K562 (cell line): ENCODE data around the gene SLCO2B1. TPM values are rescaled to one million over a fixed set of nuclear protein-coding genes. Genes with fewer than 3 reads are reported as not detected.

Source experiments
- CEBPB ChIP-seq: fragments of 450-650 bp; IDR thresholded peaks from 2 replicates; pipeline ENCODE4 v1.6.1; 2016; ENCODE audit warnings: missing genetic modification characterization, missing compliant biosample characterization
- DMBX1 ChIP-seq: fragments of 250-450 bp; sonication (Bioruptor Pico); IDR thresholded peaks from 2 replicates; pipeline ENCODE4 v1.8.0; 2022; ENCODE audit warnings: inconsistent platforms, mild to moderate bottlenecking, moderate library complexity, borderline replicate concordance
- ELF1 ChIP-seq: fragments of 200-800 bp; sonication (Bioruptor generic); IDR thresholded peaks from 2 replicates; pipeline ENCODE4 v1.6.1; 2016; ENCODE audit warnings: missing genetic modification characterization, missing compliant biosample characterization
- ESRRA ChIP-seq: fragments of 450-650 bp; IDR thresholded peaks from 2 replicates; pipeline ENCODE4 v1.6.1; 2014; ENCODE audit warnings: low read depth, mild to moderate bottlenecking, moderate library complexity, borderline replicate concordance
- FOXP1 ChIP-seq: sonication (generic); formaldehyde crosslinking; IDR thresholded peaks from 2 replicates; pipeline ENCODE4 v1.8.0; 2022; ENCODE audit warnings: mild to moderate bottlenecking, missing genetic modification reagents
- GATAD2A ChIP-seq: fragments of 450-650 bp; IDR thresholded peaks from 2 replicates; pipeline ENCODE4 v1.6.1; 2017
- HSF4 ChIP-seq: fragments of 250-450 bp; sonication (Bioruptor Pico); IDR thresholded peaks from 2 replicates; pipeline ENCODE4 v2.1.2; 2022; ENCODE audit warnings: mild to moderate bottlenecking, moderate library complexity, borderline replicate concordance
- ILF3 ChIP-seq: fragments of 450-650 bp; IDR thresholded peaks from 2 replicates; pipeline ENCODE4 v1.6.1; 2018; ENCODE audit warnings: antibody characterized with exemption, mild to moderate bottlenecking, moderate library complexity, borderline replicate concordance
- MTA3 ChIP-seq: fragments of 450-650 bp; formaldehyde crosslinking; IDR thresholded peaks from 2 replicates; pipeline ENCODE4 v1.6.1; 2017; ENCODE audit warnings: mild to moderate bottlenecking, borderline replicate concordance
- NCOA1 ChIP-seq: fragments of 450-650 bp; IDR thresholded peaks from 2 replicates; pipeline ENCODE4 v1.6.1; 2016; ENCODE audit warnings: low read depth
- POLR2A ChIP-seq: fragments of 450-650 bp; conservative IDR thresholded peaks from 2 replicates; pipeline ENCODE4 v1.6.1; 2016
- PRPF4 ChIP-seq: fragments of 200-400 bp; formaldehyde crosslinking; IDR thresholded peaks from one replicate; pipeline ENCODE4 v1.6.1; 2017; ENCODE audit warnings: low read length, low read depth, mild to moderate bottlenecking; ENCODE audit not compliant: insufficient read depth, poor library complexity, severe bottlenecking
- SNRNP70 ChIP-seq: fragments of 200-400 bp; formaldehyde crosslinking; optimal IDR thresholded peaks from 2 replicates; pipeline ENCODE3; 2017; ENCODE audit warnings: low read depth, low read length
- ZBTB8A ChIP-seq: fragments of 450-650 bp; IDR thresholded peaks from 2 replicates; pipeline ENCODE4 v1.6.1; 2018; ENCODE audit warnings: mild to moderate bottlenecking, moderate library complexity; ENCODE audit not compliant: partially characterized antibody
- polyA plus RNA-seq, 8 experiments: library from polyadenylated mRNA; depleted of rRNA in 4 of 8; stranded (reverse) in 5 of 8; unstranded in 3 of 8; fragments of >200 nt; fragmentation: Nextera tagmentation in 2 of 8; fragmentation: Illumina TruSeq in 1 of 8; extraction: Ambion mirVana in 2 of 8; extraction: Trizol in 1 of 8; gene quantifications; 2 replicates each; pipeline versions ENCODE4 v1.2.1 to v1.2.3, GENCODE V29; 2011 to 2014; ENCODE audit warnings: inconsistent platforms in 1 of 8, missing spikeins in 1 of 8
- total RNA-seq, 7 experiments: library from RNA; depleted of rRNA in 6 of 7; stranded (reverse); fragments of >200 nt in 6 of 7; fragmentation: Illumina TruSeq in 2 of 7; extraction: Trizol in 2 of 7; gene quantifications; 2 replicates each; pipeline versions ENCODE4 v1.2.1 to v1.2.3, GENCODE V29; 2011 to 2021; ENCODE audit warnings: low replicate concordance in 1 of 7
- TF ChIP-seq, protein P1 (sequence below): fragments of 150-350 bp; IDR thresholded peaks from 2 replicates; pipeline ENCODE4 v1.6.1; 2014; ENCODE audit warnings: low read depth, mild to moderate bottlenecking, low read length, borderline replicate concordance
- TF ChIP-seq, protein P2 (sequence below), 2 experiments: fragments of 450-650 bp; IDR thresholded peaks; 2 replicates each; pipeline ENCODE4 v1.6.1; 2016
- TF ChIP-seq, protein P3 (sequence below), 2 experiments: fragments of 450-650 bp; formaldehyde crosslinking in 1 of 2; IDR thresholded peaks; 2 replicates each; pipeline versions ENCODE4 v1.4.0 to v1.6.1; 2014 to 2020; ENCODE audit warnings: mild to moderate bottlenecking in 2 of 2, borderline replicate concordance in 1 of 2, low read depth in 1 of 2

SLCO2B1 gene
- total and polyA plus RNA-seq, 9 of the 15 experiments (the other 6 are each of a cell fraction or from before 2014, with no cell fraction given) = 0.70 to 14.7 (median 7.6) TPM

DNA sequence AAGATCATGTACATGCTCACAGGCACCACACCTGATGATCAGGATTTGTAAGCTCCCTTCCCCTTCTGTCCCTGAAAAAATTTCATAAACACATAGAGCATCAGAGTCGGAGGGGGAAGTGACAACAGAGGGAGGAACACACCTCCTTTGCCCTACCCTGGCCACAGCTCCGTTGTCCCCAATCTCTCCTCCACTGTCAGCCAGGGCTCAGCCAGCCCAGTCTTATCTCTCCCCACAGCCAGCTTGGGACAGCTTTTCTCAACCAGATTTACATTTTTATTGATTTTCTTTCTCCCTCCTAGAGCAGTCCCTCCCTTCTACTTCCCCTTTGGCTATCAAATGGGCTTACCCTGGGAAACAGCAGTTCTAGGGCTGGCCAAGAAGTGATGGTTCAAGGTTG is 57.5 kb downstream of the SLCO2B1 start (continued):
- TF ChIP-seq, protein P1, sequence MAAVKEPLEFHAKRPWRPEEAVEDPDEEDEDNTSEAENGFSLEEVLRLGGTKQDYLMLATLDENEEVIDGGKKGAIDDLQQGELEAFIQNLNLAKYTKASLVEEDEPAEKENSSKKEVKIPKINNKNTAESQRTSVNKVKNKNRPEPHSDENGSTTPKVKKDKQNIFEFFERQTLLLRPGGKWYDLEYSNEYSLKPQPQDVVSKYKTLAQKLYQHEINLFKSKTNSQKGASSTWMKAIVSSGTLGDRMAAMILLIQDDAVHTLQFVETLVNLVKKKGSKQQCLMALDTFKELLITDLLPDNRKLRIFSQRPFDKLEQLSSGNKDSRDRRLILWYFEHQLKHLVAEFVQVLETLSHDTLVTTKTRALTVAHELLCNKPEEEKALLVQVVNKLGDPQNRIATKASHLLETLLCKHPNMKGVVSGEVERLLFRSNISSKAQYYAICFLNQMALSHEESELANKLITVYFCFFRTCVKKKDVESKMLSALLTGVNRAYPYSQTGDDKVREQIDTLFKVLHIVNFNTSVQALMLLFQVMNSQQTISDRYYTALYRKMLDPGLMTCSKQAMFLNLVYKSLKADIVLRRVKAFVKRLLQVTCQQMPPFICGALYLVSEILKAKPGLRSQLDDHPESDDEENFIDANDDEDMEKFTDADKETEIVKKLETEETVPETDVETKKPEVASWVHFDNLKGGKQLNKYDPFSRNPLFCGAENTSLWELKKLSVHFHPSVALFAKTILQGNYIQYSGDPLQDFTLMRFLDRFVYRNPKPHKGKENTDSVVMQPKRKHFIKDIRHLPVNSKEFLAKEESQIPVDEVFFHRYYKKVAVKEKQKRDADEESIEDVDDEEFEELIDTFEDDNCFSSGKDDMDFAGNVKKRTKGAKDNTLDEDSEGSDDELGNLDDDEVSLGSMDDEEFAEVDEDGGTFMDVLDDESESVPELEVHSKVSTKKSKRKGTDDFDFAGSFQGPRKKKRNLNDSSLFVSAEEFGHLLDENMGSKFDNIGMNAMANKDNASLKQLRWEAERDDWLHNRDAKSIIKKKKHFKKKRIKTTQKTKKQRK = no peak
- TF ChIP-seq HSF4 (CRISPR knock-in tag) (no peak), FOXP1 (CRISPR knock-in tag) (no peak), SNRNP70 (no peak), CEBPB (tag) (no peak), POLR2A (no peak), ZBTB8A (no peak), PRPF4 (no peak), ILF3 (no peak), GATAD2A (no peak), MTA3 (no peak), ELF1 (tag) (no peak), NCOA1 (0 out of 2 replicates have a peak, but pooled peaks have one; percentile 41), DMBX1 (peak; percentile 60; the same call in 1 of the 2 replicates), ESRRA (no peak; the same call in 1 of the 2 replicates)
- TF ChIP-seq, protein P2, sequence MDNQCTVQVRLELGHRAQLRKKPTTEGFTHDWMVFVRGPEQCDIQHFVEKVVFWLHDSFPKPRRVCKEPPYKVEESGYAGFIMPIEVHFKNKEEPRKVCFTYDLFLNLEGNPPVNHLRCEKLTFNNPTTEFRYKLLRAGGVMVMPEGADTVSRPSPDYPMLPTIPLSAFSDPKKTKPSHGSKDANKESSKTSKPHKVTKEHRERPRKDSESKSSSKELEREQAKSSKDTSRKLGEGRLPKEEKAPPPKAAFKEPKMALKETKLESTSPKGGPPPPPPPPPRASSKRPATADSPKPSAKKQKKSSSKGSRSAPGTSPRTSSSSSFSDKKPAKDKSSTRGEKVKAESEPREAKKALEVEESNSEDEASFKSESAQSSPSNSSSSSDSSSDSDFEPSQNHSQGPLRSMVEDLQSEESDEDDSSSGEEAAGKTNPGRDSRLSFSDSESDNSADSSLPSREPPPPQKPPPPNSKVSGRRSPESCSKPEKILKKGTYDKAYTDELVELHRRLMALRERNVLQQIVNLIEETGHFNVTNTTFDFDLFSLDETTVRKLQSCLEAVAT (IDR thresholded peaks at IDR 0.05) = no peak
- TF ChIP-seq, protein P3, sequence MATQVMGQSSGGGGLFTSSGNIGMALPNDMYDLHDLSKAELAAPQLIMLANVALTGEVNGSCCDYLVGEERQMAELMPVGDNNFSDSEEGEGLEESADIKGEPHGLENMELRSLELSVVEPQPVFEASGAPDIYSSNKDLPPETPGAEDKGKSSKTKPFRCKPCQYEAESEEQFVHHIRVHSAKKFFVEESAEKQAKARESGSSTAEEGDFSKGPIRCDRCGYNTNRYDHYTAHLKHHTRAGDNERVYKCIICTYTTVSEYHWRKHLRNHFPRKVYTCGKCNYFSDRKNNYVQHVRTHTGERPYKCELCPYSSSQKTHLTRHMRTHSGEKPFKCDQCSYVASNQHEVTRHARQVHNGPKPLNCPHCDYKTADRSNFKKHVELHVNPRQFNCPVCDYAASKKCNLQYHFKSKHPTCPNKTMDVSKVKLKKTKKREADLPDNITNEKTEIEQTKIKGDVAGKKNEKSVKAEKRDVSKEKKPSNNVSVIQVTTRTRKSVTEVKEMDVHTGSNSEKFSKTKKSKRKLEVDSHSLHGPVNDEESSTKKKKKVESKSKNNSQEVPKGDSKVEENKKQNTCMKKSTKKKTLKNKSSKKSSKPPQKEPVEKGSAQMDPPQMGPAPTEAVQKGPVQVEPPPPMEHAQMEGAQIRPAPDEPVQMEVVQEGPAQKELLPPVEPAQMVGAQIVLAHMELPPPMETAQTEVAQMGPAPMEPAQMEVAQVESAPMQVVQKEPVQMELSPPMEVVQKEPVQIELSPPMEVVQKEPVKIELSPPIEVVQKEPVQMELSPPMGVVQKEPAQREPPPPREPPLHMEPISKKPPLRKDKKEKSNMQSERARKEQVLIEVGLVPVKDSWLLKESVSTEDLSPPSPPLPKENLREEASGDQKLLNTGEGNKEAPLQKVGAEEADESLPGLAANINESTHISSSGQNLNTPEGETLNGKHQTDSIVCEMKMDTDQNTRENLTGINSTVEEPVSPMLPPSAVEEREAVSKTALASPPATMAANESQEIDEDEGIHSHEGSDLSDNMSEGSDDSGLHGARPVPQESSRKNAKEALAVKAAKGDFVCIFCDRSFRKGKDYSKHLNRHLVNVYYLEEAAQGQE (IDR thresholded peaks at IDR 0.05; ENCODE audit: borderline replicate concordance) = peak; percentile 48; the same call in 1 of the 2 replicates
- TF ChIP-seq, protein P3 (CRISPR knock-in tag; IDR thresholded peaks at IDR 0.05; ENCODE audit: low read depth) = no peak
